Stimulated activated CD8-positive, alpha-beta memory T cell treated with anti-CD3 and anti-CD28 coated beads, Interleukin-15, amount 100 ng/mL, for 1 hour (primary cell): ENCODE data around the gene DOCK1.
"Not testable (repeated sequence)": the region's sequence is repeated elsewhere in the genome, so short reads cannot be mapped to it uniquely, and the experiment has no call there.

ENCODE experiments used
- DNase-seq: peaks from one replicate; pipeline ENCODE4 v3.0.0-alpha.2; 2020; ENCODE audit warnings: low read depth

Gene DOCK1

DNA sequence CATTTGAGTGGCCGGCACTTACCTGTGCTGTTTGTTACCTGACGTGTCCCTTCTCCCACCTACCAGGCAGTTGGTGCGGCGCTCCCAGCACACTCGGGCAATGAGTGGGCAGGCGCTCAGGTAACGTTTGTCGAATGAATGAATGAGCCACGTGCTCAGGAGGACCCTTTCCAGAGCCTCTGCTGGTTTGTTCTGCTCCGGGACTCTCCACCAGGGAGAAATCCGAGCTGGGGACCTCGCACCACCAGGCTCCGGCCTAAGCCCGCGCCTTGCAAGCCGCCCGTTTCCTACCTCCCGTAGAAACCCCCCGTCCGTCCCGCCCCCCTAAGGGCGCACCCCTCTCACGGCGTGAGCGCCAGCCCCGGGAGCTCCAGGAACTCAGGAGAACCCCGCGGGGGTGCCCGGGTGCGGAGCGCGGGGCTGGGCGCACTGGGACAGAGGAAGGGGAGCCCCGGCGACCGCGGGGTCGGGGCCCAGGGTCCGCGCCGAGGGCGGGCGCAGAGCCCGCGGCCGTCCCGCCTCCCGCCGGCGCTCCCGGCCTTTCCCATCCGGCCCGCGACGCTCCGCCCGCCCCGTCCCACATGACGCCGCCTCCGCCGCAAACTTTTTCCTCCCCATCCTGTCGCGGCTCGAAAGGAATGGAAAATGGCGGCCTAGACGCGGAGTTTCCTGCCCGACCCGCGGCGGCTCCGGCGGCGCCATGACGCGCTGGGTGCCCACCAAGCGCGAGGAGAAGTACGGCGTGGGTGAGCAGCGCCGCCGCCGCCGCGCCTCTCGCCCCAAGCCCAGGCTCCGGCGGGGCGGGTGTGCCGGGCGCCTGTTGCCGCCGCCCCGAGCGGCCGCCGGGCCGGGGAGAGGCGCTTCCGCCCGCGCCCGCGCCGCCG lies at the start of gene DOCK1:
Gene DOCK1, plus strand, starts transcription at position 611 of the 884 bp plus-strand sequence. Its CDS starts 90 bp downstream, at position 701.
- DNase-seq: no peak

DNA sequence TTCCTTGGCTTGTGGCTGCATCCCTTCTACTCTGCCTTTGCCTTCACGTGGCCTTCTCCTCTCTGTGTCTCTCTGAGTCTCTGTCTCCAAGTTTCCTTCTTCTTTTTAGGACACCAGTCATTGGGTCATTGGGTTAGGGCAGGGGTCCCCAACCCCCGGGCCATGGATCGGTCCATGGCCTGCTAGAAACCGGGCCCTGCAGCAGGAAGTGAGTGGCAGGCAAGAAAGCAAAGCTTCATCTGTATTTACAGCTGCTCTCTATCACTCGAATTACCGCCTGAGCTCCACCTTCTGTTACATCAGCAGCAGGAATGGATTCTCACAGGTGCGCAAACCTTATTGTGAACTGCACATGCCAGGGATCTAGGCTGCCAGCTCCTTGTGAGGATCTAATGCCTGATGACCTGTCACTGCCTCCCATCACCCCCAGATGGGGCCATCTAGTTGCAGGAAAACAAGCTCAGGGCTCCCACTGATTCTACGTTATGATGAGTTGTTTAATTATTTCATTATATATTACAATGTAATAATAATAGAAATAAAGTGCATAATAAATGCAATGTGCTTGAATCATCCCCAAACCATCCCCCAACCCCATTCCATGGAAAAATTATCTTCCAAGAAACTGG lies 47.9 kb upstream of the DOCK1 start:
- no peak for DNase-seq

DNA sequence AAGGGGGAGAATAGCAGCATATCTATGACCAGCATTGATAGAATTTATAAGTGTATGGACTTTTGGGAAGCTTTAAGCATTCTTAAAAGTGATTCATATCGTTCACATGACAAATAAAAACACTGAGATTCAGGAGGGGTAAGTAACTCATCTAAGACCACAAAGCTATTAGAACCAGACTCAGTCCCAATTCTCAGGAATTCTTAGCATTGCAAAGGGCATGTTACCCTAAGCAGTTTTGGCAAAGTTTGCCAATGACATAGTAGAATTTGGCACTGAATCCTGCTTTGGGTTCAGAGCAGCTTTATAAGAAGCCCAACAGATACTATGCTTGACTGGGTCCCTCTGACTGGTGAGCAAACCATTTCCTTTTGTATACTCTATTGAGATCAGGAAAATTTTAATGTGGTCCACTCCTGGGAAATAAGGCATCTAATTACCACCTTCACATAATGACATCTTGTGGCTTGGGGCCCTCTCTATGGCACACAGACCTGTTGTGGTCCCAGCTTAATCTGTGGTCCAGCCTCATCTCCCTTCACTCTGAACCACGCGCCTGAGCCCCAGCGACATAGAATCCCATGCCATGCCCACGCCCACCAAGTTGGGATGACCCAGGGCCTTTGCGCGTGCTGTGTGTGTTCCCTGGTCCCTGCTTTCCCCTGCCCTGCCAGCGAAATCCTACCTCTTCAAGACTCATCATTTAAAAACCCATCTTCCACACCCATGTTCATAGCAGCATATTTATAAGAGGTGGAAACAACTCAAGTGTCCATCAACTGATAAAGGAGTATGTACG lies 37.5 kb upstream of the DOCK1 start:
- no peak for DNase-seq

DNA sequence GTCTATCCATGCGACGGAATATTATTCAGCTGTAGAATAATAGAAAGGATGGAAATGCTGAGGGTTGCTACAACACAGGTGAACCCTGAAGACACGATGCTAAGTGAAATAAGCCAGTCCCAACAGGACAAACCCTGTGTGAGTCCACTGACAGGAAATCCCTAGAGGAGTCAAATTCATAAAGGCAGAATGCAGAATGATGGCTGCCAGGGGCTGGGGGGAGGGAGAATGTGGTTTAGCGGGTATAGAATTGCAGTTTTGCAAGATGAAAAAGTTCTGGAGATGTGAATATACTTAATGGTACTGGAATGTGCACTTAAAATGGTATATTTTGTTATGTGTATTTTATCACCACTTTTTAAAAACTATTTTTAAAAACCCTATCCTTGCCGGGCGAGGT lies 36.9 kb upstream of the DOCK1 start:
- DNase-seq: no peak

DNA sequence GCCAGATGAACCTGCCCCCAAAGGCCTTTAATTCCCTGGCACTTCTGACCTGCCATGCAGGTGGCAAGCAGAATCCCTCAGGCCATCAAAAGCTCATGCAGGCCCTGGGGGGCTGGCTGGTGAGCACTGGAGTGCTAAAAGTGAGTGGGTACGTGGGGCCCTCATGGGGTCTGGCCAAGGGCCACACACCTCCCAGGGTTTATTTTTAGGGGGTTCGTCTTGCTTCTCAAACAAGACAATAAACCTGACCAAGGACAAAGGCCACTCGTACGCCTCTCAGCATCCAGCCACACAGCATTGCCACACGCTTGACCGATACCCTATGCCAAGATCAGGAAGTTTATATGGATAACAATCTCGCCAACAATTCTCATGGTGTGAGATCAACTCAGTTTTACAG lies 33.1 kb upstream of the DOCK1 start:
- no peak for DNase-seq

DNA sequence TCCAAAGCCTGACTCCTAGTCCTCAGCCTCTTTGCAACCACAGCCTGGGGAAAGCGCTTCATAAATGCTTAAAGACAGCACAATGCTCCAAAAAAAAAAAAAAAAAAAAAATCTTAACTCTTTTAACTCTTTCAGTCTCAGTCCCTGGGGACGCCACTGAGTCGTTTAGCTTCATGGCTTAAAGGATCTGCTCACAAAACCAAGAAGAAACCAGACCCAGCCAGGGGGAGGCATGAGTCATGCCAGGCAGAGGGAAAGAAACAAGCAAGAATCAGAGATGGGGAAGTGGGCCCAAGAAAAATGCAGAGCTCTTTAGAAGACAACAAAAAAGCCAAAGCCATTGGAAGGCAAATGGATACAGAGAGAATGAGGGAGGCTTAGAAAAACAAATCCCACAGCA lies 32.5 kb upstream of the DOCK1 start:
- no peak for DNase-seq

DNA sequence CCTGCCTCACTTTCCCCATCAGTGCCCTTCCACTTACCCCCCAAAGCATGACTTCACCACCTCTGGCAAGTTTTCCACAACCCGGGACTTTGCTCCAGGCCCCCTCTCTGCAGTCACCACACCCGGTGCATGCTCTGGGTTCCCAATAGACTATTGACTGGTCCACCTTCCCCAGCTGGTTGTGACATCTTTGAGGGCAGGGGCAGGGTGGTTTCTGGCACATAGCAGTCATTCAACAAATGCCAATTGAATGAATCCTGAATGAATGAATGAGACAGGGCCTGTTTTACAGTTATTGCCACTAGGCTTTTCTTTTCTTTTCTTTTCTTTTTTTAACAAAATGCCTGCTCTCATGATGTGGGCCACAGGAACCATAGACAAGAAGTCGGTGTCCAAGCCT lies 28.8 kb upstream of the DOCK1 start:
- no peak for DNase-seq

DNA sequence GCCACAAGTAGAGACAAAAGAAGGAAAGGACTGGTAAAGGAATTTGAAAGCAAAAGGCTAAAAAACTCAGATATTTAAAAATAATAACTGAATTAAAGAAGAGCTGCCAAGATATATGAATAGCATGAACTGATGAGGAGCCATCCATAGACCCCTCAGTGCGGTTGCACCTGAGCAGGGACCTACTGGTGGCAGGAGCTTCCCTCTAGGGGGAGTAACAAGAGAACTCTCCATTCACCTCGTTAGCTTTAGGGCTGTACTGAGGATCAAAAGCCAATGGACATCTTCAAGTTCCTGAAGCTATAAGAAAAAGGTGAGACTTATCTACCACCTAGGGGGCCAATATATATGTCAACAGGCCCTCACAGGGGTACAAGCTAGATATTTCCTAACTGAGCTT lies 27.8 kb upstream of the DOCK1 start:
- no peak for DNase-seq

DNA sequence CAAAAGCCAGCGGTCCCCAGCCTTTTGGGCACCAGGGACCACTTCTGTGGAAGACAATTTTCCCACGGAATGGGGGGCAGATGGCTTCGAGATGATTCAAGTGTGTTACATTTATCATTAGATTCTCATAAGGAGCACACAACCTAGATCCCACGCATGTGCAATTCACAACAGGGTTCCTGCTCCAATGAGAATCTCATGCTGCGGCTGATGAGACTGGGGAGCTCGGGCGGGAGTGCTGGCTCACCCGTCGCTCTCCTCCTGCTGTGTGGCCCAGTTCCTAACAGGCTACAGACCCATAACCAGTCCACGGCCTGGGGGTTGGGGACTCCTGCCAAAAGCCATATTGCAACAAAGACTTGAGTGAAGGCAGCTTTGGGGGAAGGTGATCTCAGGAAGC lies 26.6 kb upstream of the DOCK1 start:
- DNase-seq: no peak

DNA sequence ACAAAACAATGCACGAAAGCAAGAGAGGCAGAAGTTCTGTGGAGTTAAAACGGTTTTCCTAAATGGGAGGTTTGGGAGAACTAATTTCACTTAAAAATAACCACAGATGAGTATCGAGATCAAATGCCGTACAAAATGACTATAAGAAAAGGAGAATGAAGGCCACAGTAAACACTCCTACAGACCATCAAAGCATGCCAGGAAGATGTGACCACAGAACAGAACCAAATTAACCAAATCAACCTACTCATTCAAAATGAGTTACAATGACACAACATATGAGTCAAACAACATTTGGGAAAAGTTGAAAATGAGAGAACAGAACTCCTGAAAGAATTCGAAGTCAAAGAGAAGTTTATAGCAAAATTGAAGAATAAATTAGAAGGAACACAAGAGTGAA lies 24.3 kb upstream of the DOCK1 start:
- DNase-seq: no peak

DNA sequence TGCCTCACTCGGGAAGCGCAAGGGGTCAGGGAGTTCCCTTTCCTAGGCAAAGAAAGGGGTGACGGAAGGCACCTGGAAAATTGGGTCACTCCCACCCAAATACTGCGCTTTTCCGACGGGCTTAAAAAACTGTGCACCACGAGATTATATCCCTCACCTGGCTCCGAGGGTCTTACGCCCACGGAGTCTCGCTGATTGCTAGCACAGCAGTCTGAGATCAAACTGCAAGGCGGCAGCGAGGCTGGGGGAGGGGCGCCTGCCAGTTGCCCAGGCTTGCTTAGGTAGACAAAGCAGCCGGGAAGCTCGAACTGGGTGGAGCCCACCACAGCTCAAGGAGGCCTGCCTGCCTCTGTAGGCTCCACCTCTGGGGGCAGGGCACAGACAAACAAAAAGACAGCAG lies 23.2 kb upstream of the DOCK1 start:
- not testable (repeated sequence) for DNase-seq

DNA sequence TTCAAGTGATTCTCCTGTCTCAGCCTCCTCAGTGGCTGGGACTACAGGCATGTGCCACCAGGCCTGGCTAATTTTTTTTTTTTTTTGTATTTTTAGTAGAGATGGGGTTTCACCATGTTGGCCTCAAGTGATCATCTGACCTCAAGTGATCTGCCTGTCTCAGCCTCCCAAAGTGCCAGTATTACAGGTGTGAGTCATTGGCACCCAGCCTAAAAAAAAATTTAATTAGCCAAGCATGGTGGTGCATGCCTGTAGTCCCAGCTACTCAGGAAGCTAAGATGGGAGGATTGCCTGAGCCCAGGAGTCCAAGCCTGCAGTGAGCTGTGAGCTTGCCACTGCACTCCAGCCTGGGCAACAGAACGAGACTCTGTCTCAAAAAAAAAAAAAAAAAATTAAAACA lies 16.8 kb upstream of the DOCK1 start:
- DNase-seq: not testable (repeated sequence)

DNA sequence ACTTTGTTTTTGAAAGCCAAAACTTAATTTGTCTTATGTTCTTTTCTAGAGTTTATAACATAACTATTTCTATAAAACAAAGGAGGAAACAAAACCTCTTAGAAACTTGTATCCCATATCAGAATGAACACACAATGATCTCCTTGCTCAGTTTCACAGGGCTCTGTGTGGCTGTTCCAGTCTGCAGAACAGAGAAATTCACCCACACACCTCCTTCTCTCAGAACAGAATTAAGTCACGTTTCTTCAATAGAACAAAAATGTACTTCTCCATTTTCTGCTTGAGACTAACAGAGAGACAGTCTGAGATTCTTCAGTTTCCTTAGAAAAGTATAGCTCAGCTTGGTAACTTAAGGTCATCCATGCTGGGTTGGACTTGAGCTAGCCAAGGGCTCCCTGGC lies 15.8 kb upstream of the DOCK1 start:
- DNase-seq: no peak

DNA sequence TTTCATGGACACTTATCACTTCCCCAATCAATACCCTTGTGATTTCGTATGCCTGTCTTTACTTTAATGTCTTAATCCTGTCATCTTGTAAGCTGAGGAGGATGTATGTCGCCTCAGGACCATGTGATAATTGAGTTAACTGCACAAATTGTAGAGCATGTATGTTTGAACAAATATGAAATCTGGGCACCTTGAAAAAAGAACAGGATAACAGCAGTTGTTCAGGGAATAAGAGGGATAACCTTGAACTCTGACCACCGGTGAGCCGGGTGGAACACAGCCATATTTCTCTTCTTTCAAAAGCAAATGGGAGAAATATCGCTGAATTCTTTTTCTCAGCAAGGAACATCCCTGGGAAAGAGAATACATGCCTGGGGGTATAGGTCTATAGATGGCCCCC lies 14.4 kb upstream of the DOCK1 start:
- DNase-seq: not testable (repeated sequence)

DNA sequence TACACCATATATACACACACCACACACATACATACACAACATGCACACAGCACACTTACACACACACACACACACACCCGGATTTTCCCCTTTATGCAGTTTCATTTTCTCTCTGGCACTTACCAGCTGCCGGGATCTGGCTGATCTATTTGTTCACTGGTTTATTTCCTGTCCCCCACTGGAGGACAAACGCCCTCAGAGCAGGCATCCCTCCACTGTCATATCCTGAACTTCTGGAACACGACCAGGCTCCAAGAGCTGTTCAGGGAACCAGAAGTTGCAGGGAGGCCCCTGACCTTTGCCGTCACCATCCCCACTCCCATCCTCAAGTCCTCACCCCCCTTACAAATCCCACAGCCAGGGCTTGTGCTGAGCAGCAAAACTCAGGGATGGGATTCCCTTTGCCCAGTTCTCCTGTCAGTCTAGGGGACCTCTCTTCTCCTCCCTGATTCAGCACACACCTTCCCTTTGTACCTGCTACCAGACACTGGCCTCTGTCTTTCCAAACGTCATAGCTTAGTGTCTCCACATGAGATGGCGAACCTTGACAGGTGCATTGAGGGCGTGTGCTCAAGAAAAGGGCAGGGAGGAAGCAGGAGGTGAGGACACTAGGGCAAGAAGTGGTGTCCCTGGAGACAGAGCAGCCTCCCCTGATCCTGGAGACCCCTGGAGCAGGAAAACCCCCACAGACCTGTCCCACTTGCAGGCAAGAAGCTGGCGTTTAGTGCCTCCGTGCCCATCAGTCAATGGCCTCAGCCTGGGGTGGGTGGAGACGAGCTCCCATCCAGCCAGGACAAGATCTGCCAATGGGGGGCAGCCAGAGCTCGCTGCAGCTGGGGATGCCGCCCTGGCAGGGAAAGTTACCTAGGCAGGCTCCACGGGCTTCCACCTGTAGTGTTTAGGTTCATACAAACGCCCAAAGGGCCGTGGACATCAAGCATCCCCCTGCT lies 12.7 kb upstream of the DOCK1 start:
- no peak for DNase-seq

DNA sequence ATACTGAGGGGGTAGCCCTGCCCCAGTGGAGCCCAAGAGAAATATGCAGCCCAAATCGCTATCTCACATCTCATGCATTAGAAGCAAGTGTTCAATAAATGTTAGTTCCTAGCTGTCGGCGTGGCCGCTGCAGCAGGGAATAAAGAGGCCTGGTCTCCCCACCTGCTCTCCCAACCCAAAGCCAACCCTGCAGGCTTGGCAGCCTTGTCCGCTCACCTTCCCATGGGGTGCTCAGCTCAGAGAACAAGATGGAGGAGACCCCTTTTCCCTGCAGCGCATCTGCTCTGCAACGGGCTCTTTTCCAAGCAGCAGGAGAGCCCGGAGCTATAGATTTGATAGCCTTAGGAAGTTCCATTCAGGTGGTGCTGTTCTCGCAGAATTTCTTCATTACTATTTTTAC lies 12.0 kb upstream of the DOCK1 start:
- no peak for DNase-seq

DNA sequence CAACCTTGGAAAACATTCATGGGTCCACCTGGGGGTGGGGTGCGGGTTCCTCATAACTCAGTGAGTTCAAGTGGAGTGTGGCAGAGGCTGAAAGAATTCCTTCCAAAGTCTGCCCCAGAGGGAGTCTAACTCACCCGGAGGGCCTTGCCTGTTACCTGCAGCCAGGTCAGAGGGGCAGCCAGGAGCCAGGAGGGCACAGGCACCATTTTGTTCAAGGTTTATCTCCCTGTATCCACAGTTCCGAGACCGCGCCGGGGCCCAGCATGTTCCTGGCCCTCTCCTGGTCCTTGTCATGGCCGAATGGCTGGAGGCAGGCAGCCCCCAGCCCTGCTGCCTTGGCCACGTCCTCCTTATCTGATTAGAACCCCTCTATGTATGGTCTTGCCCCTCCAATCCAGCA lies 11.4 kb upstream of the DOCK1 start:
- DNase-seq: no peak

DNA sequence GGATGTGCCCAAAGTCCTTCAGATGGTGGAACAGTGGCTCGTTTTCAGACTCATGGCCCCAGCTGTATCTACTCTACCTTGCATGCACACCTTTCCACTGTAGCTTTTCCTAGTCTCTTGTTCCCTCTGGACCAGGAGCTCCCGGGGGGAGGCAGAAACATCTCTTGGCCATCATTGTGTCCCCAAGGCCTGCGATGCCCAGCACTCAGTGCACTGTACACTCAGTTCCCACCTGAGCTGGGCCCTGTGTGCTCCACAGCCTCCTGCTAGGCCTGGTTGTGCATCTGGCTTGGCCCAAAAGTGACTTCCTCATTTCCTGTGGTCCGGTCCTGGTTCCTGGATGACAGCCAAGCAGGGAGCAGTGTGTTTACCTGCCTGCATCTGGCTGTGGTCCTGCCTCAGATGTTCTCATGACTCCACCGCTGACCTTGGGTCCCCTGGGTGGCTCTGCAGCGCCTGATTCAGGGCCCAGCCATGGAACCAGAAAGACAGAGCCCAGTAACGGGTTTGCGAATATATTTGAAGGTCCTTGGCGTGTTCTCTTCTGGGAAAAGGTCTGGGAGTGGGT lies 9.9 kb upstream of the DOCK1 start:
- no peak for DNase-seq

DNA sequence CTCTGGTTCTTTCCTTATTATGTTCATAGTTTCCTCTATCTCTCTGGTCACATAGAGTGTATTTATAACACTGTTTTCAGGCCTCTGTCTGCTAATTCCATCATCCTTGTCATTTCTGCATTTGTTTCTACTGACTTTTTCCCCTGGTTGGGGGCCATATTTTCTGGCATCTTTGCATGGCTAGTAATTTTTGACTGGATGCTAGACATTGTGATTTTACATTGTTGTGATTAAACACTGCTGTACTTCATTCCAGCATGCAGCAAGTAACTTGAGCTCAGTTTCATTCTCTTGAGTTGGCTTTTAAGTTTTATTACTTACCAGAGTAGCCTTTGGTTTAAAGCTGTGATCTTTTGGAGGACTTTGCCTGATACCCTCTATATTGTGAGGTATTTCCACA lies 6.8 kb upstream of the DOCK1 start:
- DNase-seq: no peak

DNA sequence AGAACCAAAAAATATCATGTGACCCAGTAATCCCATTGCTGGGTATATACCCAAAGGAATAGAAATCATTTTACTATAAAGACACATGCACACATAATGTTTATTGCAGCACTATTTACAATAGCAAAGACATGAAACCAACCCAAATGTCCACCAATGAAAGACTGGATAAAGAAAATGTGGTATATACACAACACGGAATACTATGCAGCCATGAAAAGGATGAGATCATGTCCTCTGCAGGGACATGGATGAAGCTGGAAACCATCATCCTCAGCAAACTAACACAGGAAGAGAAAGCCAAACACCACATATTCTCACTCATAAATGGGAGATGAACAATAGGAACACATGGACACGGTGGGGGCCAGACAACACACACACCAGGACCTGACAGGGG lies 5.7 kb upstream of the DOCK1 start:
- DNase-seq: not testable (repeated sequence)

DNA sequence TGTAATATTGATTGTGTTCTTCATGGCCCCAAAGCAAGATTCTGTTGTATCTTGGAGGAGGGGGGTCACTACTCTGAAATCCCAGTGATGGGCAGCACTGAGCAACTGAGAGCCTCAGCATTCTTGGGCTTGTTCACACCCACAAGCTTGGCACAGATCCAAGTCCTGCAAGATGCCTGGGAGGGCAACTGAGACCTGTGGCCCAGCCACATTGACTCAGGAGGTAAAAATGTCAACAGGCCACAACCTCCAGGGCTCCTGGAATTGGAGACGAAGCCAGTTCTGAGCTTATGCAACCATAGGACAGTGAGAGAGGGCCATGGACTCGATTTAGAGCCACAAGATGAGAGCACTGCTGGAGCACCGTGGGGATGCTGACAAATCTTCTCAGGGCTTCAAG lies 3.1 kb upstream of the DOCK1 start:
- DNase-seq: no peak
